GM21447 (cell line): Measurements from ENCODE around the gene FCMR.
"Not testable (repeated sequence)": the region's sequence is repeated elsewhere in the genome, so short reads cannot be mapped to it uniquely, and the experiment has no call there.

Experiments used
- ATAC-seq: cut with Tn5 transposase; IDR thresholded peaks from one replicate; pipeline ENCODE4 v1.9.1; 2021; ENCODE audit not compliant: unreplicated experiment

Gene FCMR

DNA sequence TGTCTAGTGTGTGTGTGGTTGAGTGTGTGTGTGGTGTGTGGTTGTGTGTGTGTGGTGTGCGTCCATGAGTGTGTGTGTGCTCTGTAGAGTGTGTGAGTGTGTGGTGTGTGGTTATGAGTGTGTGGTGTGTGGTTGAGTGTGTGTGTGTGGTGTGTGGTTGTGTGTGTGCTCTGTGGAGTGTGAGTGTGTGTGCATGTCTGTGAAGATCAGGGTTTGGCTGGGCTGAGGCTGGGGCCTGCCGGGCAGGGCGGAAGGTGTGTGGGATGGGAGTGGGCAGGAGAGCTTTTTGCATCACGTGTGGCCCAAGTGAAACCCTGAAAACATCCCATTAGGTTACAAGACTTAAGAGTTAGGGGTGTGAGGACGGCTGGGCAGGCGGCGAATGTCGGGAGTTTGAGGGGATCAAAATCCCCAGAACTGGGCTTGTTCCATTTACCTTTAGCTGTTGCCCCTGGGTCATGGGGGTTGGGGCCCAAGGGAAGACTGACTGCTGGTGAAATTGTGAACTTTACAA, 2.9 kb upstream of the FCMR start:
- ATAC-seq: peak; percentile 28

DNA sequence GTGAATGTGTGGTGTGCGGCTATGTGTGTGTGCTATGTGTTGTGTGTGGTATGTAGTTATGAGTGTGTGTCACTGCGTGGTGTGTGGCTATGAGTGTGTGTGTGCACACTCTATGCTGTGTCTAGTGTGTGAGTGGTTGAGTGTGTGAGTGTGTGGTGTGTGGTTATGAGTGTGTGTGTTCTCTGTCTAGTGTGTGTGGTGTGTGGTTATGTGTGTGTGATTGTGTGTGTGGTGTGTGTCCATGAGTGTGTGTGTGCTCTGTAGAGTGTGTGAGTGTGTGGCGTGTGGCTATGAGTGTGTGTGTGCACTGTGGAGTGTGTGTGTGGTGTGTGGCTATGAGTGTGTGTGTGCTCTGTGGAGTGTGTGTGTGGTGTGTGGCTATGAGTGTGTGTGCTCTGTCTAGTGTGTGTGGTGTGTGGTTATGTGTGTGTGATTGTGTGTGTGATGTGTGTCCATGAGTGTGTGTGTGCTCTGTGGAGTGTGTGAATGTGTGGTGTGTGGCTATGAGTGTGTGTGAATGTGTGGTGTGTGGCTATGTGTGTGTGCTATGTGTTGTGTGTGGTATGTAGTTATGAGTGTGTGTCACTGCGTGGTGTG, 2.3 kb upstream of the FCMR start:
- not testable (repeated sequence) for ATAC-seq

DNA sequence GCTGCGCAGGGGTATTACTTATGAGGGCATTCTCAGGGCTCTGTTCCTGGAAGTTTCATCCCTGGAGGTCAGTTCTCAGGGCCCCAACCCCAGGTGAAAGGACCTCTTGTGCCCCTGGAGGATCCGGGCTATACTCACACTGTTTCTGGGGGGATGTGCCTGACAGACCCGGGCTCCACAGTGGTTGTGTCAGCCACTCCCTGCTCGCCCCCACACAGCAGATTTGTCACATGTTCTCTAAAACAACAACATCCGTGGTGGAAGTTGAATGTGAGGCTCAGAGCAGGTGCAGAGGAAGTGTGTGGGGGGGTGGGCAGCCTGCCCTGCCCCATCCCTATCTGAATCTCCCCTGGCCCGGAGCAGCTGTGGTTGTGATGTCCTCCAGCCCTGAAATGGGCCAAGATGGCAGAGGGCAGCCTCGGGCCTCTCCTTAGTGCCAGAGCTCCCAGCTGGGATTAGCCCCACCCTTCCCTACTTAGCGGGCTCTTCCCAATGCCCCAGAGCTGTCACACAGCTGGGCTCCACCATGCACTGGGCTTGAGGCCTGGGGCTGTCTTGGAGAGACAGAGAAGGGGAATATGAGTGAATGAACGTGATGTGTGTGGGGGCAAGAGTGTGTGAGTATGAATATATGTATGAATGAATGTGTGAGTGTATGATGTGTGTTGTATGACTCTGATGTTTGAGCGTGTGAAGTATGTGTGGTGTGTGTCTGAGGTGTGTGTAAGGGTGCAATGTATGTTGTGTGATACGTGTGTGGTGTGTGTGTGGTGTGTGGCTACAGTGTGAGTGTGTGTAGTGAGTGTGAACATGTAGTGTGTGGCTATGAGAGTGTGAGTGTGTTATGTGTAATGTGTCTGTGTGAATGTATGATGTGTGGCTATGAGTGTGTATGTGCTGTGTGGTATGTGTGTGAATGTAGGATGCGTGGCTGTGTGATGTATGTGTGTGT, 1.5 kb upstream of the FCMR start:
- ATAC-seq: peak; percentile 52

DNA sequence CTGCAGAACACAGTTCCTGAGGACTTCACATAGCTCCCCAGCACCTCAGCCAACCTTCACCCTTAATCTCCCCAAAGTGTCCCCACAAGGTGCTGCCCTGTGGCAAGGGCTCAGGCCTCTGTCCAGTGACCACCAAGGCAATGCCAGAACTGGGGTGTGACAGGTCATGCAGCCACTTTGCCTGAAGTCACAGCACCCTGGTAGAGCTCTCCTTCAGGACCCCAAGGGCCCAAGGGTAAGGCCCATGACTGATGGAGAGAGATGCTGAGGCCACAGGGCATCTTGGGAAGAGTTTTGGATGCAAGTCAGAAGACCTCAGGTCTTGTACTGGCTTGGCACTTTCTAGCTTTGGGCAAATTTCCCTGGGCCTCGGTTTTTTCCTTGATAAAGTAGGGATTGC, 783 bp upstream of the FCMR start:
- no peak for ATAC-seq

DNA sequence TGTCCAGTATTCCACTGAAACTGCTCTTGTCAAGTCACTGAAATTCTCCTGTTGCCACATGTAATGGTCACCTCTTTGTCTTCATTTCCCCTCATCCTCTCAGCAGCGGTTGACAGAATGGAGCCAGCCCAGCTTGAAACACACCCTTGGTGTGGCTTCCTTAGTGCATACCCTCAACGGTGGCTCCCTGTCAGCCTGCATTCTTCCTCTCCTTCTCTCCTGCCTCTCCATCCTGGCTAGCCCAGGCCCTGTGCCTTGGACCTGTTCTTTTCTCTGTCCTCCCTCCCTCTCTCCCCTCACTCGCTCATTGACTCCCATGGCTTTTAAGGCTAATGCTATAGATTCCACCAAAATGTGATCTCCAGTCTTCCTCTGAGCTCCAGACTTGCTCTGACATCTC, 3.7 kb downstream of the FCMR start:
- no peak for ATAC-seq

DNA sequence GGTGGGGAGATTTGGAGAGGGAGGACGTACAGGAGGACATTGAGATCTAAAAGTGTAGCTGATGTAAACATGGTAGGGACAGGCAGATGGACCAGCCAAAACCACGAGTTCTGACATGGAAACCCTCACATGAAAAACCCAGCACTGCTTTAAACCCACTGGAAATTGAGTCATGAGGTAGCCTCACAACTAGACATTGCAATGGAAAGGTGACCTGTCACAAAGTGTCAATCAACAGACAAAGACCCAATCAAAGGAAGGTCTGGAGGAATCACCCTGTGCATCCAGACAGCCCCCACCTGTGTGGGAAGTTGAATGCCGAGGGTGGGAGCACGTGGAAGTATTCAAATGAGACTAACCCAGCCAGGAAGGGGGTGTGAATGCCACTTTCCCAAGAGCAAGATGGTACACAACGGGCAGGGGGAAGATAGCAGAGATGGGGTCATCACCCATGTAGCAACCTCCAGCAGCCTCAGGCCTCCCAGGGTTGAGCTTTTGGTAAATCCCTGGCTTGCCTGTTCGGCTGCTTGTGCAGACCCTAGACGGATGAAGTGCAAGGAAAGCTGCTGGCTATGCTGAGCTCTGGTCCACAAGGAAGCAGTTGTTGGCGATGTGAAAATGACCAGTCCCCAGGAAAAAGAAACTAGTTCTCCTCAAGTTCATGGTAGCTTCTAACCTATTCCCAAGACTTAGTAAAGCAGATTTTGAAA, 5.6 kb downstream of the FCMR start:
- no peak for ATAC-seq

DNA sequence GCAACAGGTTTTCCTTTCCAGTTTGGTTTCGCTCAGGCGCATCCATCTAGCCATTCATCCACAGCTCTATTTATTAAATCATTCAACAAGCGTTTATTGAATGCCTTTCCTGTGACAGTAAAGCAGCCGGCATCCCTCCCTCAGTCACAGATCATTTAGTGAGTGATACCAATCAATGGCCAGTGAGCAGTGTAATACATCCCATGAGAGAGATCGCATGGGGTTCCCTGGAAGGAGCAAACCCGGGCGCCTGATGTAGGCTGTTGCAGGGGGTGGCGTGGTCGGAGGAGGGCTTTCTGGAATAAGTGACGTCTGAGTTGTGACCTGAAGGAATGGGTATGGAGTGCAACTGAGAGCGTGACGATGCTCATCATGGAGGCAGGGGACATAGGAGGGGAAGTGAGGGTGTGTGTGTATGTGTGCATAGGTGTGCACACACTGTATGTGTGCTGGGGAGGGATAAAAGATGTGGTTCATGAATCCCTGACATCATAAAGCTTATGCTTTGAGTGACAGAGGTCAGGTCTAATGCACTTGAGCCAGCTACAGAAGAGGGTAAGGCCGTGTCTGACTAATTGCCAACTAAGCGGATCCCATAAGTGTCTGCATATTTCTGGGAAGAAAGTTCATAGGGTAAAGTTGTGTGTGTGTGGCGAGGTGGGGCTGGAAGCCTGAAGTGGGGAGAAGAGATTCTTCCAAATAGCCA, 6.6 kb downstream of the FCMR start:
- no peak for ATAC-seq

DNA sequence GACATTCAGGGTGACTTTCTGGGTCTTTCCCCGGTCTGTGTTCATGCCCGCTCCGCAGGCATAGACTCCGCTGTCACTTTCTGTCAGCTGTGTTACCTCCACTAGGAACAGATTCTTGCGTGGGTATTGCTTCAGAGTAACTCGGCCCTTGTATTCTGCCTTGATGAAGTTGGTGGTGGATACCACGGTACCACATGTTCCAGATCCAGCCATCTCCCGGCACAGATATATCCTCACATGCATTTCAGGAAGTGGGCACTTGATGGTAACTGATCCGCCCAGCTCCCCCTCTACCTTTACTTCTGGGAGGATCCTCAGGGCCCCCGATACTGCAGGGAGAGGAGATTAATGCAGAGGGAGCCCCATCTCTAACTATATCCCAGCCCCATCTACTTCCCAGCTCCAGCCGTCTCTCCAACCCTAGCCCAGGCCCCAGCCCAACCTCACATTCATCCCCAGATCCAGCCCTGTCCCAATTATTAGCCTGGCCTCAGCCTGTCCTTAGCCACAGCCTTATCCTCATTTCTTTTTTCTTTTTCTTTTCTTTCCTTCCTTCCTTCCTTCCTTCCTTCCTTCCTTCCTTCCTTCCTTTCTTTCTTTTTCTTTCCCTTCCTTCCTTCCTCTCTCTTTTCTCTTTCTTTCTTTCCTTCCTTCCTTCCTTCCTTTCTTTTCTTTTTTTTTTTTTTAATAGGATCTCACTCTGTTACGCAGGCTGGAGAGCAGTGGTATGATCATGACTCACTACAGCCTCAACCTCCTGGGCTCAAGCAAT, 7.8 kb downstream of the FCMR start:
- ATAC-seq: no peak

DNA sequence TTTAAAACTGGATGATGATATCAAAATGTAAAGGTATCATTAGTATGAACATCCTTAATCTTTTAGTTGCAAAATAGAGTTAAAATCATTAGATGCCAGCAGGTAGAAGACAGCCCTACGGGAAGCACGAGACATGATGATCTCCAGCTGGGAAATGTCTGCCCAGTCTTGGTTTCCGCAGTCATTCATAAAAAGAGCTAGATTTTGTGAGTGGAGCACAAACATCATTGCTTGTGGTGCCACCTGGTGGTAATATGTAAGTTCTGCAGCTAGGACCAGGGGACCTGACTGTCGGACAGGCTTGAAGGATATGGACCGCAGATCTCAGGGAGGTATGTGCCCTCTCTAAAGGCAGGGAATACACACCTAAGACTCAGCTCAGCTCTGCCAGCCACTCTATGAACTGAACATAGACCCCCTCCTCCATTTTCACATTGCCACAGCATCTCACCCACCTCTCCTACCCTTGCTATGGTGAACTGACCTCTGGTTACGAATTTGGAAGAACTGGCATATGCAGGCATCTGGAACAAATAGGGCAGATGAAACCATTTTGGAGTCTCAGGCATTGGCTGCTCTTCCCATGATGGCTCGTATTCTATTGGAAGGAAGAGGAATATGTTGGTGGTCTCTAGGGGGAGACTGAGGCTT, 9.2 kb downstream of the FCMR start:
- peak; percentile 44 for ATAC-seq

DNA sequence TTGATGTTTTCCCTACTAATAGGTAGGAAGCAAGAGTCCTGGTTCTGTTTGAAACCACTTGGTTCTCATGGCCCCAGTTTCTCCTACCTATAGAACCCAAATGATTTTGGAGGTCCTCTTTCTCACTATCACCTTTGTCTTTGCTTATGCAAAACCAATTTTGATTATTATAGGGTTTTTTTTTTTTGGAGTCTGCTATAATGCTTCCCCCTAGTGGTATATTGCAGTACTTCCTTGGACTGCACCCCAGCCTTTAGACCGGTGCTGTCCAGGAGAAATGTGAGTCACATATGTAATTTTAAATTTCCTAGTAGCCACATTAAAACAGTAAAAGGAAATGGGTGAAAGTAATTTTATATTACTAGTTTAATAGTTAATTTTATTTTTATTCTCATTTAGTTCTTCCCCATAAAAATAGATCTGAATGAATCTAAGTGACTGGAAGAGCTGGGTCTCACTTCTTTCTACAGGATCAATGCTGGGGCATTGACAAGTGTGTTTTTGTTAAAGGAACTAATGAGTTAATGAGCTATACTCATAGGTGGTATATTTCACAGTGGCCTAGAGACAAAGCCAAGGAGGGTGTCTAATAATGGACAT, 10.6 kb downstream of the FCMR start:
- no peak for ATAC-seq

DNA sequence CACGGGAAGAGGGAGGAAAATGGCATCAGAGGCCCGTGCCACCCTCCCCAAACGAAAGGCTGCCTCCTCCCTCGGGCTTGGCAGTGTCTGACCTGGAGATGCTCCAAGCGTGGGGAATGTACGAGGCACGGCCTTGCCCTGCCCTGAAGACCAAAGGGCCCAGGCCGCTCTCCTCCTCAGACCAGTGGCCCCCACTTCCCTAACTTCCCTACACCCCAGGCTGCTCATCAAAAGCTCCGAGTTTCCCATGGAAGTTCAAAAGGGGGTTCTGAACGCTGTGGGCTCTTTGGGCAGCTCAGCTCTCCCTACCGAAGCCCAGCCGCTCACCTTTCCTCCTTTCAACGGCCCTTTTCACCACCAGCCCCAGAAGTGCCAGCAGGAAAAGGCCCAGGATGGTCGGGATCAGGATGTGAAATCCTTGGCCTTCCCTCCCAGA, 11.8 kb downstream of the FCMR start:
- ATAC-seq: no peak

DNA sequence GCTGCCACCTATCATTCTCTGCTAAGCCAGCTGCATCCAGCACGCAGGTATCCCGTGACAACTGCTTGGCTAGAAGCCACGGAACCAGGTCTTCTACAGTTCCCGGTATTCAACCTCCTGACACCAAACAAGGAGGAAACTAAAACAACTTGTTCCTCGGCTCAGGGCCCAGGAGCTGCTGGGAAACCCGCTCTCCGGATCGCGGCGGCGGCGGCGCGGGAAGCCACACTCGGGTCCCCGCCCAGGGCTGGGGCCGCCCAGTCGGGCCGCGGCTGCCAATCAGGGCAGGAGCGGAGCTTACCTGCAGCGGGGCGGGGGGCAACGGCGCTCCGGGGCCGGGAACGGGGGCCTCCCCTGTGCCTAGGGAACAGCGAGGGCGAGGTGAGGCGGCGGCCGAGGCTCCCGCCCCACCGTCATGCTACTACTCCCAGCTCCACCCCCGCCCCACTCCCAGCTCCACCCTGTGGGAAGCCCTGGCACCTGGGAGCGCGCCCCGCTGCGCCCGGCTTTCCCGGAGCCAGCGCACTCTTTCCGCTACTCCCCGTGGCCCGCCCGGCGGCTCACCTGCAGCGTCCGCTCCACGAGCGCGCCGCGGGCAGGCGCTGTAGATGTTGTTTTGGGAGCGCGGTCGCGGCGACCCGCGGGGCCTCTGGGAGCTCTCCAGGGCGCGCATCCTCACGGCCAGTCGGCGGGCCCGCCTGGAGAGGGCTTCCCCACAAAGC, 12.4 kb downstream of the FCMR start:
- no peak for ATAC-seq

DNA sequence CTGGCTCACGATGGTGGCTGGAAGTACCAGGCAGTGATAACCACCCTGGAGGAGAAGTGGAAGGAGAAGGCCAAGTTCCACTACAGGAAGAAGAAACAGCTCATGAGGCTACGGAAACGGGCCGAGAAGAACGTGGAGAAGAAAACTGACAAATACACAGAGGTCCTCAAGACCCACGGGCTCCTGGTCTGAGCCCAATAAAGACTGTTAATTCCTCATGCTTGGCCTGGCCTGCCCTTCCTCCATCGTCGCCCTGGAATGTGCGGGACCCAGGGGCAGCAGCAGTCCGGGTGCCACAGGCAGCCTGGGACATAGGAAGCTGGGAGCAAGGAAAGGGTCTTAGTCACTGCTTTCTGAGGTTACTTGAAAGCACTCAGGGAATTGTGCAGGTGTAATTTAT, 13.7 kb downstream of the FCMR start:
- no peak for ATAC-seq

DNA sequence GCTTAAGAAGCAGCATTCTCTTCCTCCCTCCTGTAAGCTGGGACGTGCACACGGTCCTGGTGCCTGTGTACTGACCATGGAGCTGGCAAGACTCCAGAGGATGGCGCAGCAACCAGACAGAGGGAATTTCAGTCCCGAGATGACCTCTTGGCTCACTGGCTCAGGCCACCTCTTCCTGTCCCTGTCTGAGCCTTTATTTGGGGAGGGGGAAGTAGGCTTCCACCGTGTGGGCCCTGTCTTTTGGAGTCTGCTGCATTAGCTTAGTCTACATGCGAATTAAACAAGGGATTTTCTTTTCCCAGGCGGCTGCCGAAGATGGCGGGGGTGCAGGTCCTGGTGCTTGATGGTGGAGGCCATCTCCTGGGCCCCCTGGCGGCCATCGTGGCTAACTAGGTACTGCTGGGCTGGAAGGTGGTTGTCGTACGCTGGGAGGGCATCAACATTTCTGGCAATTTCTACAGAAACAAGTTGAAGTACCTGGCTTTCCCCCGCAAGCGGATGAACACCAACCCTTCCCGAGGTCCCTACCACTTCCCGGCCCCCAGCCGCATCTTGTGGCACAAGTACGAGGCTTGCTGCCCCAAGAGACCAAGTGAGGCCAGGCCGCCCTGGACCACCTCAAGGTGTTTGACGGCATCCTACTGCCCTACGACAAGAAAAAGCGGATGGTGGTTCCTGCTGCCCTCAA, 14.3 kb downstream of the FCMR start:
- ATAC-seq: no peak

DNA sequence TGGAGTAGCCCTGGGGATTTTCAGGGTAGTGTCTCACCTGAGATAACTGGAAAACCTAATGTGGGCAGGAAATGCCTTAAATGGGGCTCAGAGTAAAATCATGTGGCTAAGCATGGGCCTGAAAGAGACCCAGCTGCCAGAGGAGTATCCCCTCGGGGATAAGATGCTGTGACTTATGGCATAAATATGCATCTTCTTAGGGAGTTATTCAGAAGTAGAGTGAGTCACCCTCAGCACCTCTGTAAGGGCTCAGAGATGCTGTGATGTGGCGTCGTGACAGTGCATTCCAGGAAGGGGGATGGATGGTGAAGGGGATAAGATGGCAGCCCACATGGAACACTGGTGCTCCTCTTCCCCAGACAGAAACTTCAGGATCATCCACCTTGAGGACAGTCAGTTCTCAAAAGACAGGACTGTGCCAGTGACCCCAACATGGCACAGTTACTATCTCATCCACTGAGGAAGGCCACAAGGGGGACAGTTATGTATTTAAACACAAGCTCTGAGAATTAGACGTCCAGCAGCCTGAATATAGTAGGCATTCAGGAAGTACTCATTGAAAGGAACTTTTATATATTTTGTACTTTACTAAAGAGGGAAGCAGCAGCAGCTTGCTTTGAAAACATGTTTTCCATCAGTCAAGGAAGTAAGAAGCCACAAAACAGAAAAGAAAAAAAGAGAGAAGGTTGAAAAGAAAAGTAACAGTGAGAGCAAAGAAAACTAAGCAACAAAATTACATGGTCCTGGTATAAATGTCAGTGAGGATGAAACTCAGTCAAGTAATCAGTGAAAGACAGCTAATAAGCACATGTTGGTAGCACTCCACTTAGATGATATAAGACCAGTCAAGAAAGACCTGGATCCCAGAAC, 16.2 kb downstream of the FCMR start:
- ATAC-seq: peak; percentile 62

DNA sequence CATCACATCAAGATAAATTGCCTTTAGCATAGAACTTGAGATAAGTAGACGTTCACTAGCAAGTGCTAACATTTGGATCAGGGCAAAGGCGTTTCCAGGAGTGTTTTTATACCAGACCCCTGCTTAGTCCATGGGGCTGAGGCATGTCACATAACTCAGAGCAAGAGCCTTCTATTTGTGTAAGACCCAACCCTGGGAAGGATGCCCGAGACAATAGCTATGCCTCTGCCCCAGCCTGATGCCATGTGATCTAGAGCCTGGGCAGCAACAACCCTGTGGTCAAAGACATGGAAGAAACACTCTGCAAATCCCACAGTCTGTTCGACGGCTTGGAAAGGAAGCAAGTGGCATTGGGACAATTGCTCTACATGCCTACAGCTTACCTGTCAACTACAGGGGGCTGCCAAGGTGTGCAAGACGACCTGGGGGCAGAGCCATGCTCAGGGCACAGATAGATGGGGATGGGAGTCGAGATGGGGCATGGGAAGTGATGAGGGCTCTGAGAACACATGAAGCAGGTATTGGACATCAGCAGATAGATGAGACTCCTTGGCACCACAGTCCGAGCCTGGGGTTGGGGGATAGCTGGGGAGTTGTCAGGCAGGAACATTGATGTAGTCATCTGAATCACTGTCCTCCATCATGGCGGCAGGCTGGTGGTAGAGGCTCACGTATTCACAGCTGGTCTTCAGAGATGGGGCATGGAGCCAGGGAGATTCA, 17.2 kb downstream of the FCMR start:
- no peak for ATAC-seq
